Articular chondrocyte of knee joint (primary cell): ENCODE results near the gene GJB2. TPM values are rescaled to one million over a fixed set of nuclear protein-coding genes. Genes with fewer than 3 reads are reported as not detected.

Experiments used
- total RNA-seq: library from RNA; depleted of rRNA; stranded (reverse); fragments of >200 nt; gene quantifications from 2 replicates; pipeline ENCODE4 v1.2.3, GENCODE V29; 2012

The GJB2 gene
- total RNA-seq, result under 0.01 and 0.65 TPM in 2 replicates

GRCh38 chr13:20192836-20193161 is at the start of gene GJB2:
Gene GJB2, minus strand, starts transcription at chr13:20192938. Its CDS starts 3,357 bp downstream, at chr13:20189581.

GRCh38 chr13:20231839-20232555 is 39.3 kb upstream of the GJB2 start, which contains the start of gene GJB6:
Gene GJB6, minus strand, starts transcription at chr13:20232319. Its CDS starts 8,839 bp downstream, at chr13:20223480.

DNA sequence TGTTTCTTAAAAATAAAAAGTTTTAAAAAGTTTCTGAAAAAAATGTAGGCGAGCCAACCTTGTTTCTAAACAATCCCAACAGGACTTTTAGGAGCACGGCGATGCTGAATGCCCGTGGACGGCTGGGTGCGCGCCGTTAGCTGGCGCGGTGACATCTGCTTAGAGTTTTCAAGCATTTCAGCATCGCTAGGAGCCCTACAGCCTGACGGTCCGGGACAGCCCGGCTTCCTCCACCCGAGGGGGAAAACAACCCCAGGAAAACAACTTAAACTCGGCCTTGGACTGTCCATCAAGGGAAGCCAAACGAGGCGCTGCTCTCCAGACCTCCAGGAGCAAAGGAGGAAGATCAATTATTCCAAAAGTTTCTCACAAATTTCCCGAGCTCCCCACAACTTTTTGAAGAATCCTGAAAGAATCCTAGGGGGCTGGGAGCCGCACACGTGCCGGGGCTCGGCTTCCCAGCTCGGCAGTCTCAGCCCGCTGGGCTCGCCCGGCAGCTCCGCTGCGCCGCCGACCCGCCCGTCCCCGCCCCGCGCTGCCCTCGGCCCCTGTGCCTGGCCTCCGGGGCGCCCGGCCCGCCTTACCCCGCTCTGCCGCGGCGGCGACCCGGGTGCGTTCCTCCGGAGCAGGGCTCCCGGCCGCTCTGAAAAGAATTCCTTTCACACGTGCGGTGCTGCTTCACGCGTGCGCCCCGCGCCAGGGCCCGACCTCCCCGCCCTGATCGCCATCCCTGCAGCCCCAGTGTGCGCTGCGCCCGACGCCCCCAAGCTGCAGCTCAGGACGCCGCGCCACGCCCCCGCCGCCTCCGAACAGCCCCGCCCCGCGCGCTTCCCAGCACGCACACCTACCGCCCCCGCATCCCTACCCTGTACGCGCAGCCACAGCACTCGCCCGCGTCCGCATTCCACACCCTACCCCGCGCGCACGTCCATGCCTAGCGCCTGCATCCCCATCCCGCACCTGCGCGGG is 32.1 kb downstream of the GJB2 start, which contains the start of gene GJA3:
Gene GJA3 (minus strand): TSS at position 747 of the 969 bp plus-strand sequence. CDS start 17,764 bp downstream, outside the sequence.

Other genes starting within 250 kb of the GJB2 start
- gene ZMYM2, start 234.2 kb downstream of the GJB2 start, total RNA-seq, result 72.3 and 83.7 TPM in 2 replicates
- 0.13 and 0.65 TPM in 2 replicates for gene GJA3, start 31.9 kb downstream of the GJB2 start, total RNA-seq
- gene GJB6, start 39.4 kb upstream of the GJB2 start, total RNA-seq, result not detected in 2 replicates